ENCODE data around the gene XG.

The XG gene

GRCh38 chrX:2781226-2781571, 29.4 kb downstream of the XG start:
- H3K9me3 ChIP-seq (ENCODE audit: insufficient read depth, low read length, severe bottlenecking), result no peaks in the 10 kb centered on the region
- H3K27ac ChIP-seq (ENCODE audit: low read length), result no peak overlapping the region
- H3K4me1 ChIP-seq (ENCODE audit: insufficient read depth, low read length), result no peaks in the 10 kb centered on the region
- no peak overlapping the region for H3K4me2 ChIP-seq (ENCODE audit: insufficient read depth, low read length)
- no peak overlapping the region for H3K4me3 ChIP-seq (ENCODE audit: low read depth in 1 of 2, low read length in 2 of 2)
- no peaks in the 10 kb centered on the region for H3K27me3 ChIP-seq (ENCODE audit: insufficient read depth, low read length, poor library complexity)
- H3K9ac ChIP-seq (ENCODE audit: low read depth, low read length), result no peak overlapping the region
- H4K20me1 ChIP-seq (ENCODE audit: insufficient read depth, low read length), result no peaks in the 10 kb centered on the region
- H3K79me2 ChIP-seq (ENCODE audit: insufficient read depth, low read length), result no peaks in the 10 kb centered on the region
- H2AFZ ChIP-seq (ENCODE audit: low read depth, low read length), result no peak overlapping the region
- DNase-seq (no peak), ATAC-seq (ENCODE audit: insufficient read depth, low read depth) (no peak)
- no peak for TF ChIP-seq CTCF (IDR thresholded peaks at IDR 0.05; ENCODE audit: borderline replicate concordance, extremely low read depth, low read length, poor library complexity, severe bottlenecking)
- no peak for TF ChIP-seq EZH2 (IDR thresholded peaks at IDR 0.05; ENCODE audit: borderline replicate concordance, low read depth, low read length, severe bottlenecking)
- no peaks in the 10 kb centered on the region for H3K36me3 ChIP-seq (ENCODE audit: insufficient read depth, low read length)

GRCh38 chrX:2781698-2782097, 29.9 kb downstream of the XG start:
- H2AFZ ChIP-seq (ENCODE audit: low read depth, low read length), result no peak overlapping the region
- TF ChIP-seq CTCF (IDR thresholded peaks at IDR 0.05; ENCODE audit: borderline replicate concordance, extremely low read depth, low read length, poor library complexity, severe bottlenecking) (no peak), EZH2 (IDR thresholded peaks at IDR 0.05; ENCODE audit: borderline replicate concordance, low read depth, low read length, severe bottlenecking) (no peak)
- no peak overlapping the region for H3K4me2 ChIP-seq (ENCODE audit: insufficient read depth, low read length)
- no peak overlapping the region for H3K4me3 ChIP-seq (ENCODE audit: low read depth in 1 of 2, low read length in 2 of 2)
- H3K9me3 ChIP-seq (ENCODE audit: insufficient read depth, low read length, severe bottlenecking), result no peaks in the 10 kb centered on the region
- H3K4me1 ChIP-seq (ENCODE audit: insufficient read depth, low read length), result no peaks in the 10 kb centered on the region
- no peaks in the 10 kb centered on the region for H3K36me3 ChIP-seq (ENCODE audit: insufficient read depth, low read length)
- DNase-seq (no peak), ATAC-seq (ENCODE audit: insufficient read depth, low read depth) (no peak)
- H3K9ac ChIP-seq (ENCODE audit: low read depth, low read length), result no peak overlapping the region
- H3K27ac ChIP-seq (ENCODE audit: low read length), result no peak overlapping the region
- no peaks in the 10 kb centered on the region for H4K20me1 ChIP-seq (ENCODE audit: insufficient read depth, low read length)
- no peaks in the 10 kb centered on the region for H3K27me3 ChIP-seq (ENCODE audit: insufficient read depth, low read length, poor library complexity)
- no peaks in the 10 kb centered on the region for H3K79me2 ChIP-seq (ENCODE audit: insufficient read depth, low read length)

- no peaks in the 10 kb centered on the region for H3K36me3 ChIP-seq (ENCODE audit: insufficient read depth, low read length)
- H3K4me3 ChIP-seq (ENCODE audit: low read depth in 1 of 2, low read length in 2 of 2), result no peak overlapping the region
- no peaks in the 10 kb centered on the region for H3K27me3 ChIP-seq (ENCODE audit: insufficient read depth, low read length, poor library complexity)
- no peaks in the 10 kb centered on the region for H3K9me3 ChIP-seq (ENCODE audit: insufficient read depth, low read length, severe bottlenecking)
- no peak overlapping the region for H3K27ac ChIP-seq (ENCODE audit: low read length)
- no peak overlapping the region for H2AFZ ChIP-seq (ENCODE audit: low read depth, low read length)
- DNase-seq (no peak), ATAC-seq (ENCODE audit: insufficient read depth, low read depth) (no peak)
- H3K9ac ChIP-seq (ENCODE audit: low read depth, low read length), result no peak overlapping the region
- no peaks in the 10 kb centered on the region for H4K20me1 ChIP-seq (ENCODE audit: insufficient read depth, low read length)
- no peaks in the 10 kb centered on the region for H3K79me2 ChIP-seq (ENCODE audit: insufficient read depth, low read length)
- H3K4me2 ChIP-seq (ENCODE audit: insufficient read depth, low read length), result no peak overlapping the region
- no peaks in the 10 kb centered on the region for H3K4me1 ChIP-seq (ENCODE audit: insufficient read depth, low read length)
- TF ChIP-seq CTCF (IDR thresholded peaks at IDR 0.05; ENCODE audit: borderline replicate concordance, extremely low read depth, low read length, poor library complexity, severe bottlenecking), result no peak
- TF ChIP-seq EZH2 (IDR thresholded peaks at IDR 0.05; ENCODE audit: borderline replicate concordance, low read depth, low read length, severe bottlenecking), result no peak
These were observed 30.3 kb downstream of the XG start for GRCh38 chrX:2782171-2782570.

GRCh38 chrX:2782778-2783177, 30.9 kb downstream of the XG start:
- Histone ChIP-seq H2AFZ (ENCODE audit: low read depth, low read length) (no peak overlapping the region), H3K9ac (ENCODE audit: low read depth, low read length) (no peak overlapping the region), H3K79me2 (ENCODE audit: insufficient read depth, low read length) (no peaks in the 10 kb centered on the region), H3K9me3 (ENCODE audit: insufficient read depth, low read length, severe bottlenecking) (no peaks in the 10 kb centered on the region), H3K4me1 (ENCODE audit: insufficient read depth, low read length) (no peaks in the 10 kb centered on the region), H3K27ac (ENCODE audit: low read length) (no peak overlapping the region), H3K4me2 (ENCODE audit: insufficient read depth, low read length) (no peak overlapping the region), H3K27me3 (ENCODE audit: insufficient read depth, low read length, poor library complexity) (no peaks in the 10 kb centered on the region), H3K36me3 (ENCODE audit: insufficient read depth, low read length) (no peaks in the 10 kb centered on the region), H3K4me3 (ENCODE audit: low read depth in 1 of 2, low read length in 2 of 2) (no peak overlapping the region), H4K20me1 (ENCODE audit: insufficient read depth, low read length) (no peaks in the 10 kb centered on the region)
- DNase-seq (no peak), ATAC-seq (ENCODE audit: insufficient read depth, low read depth) (no peak)
- TF ChIP-seq CTCF (IDR thresholded peaks at IDR 0.05; ENCODE audit: borderline replicate concordance, extremely low read depth, low read length, poor library complexity, severe bottlenecking), result no peak
- TF ChIP-seq EZH2 (IDR thresholded peaks at IDR 0.05; ENCODE audit: borderline replicate concordance, low read depth, low read length, severe bottlenecking), result no peak
